G401.6 (cell line): ENCODE data around the gene MS4A4E.
"Not testable (repeated sequence)": the region's sequence is repeated elsewhere in the genome, so short reads cannot be mapped to it uniquely, and the experiment has no call there.

ENCODE experiments used
- FAIRE-seq: peaks from 2 replicates; lab custom pipeline; 2012; peaks lifted over from hg19 to GRCh38; lab: Jason Lieb, UNC

The MS4A4E gene

GRCh38 chr11:60170566-60170965 lies 72.4 kb downstream of the MS4A4E start:
- no peak for FAIRE-seq

- FAIRE-seq, result no peak
These were observed 73.5 kb downstream of the MS4A4E start for GRCh38 chr11:60169264-60169915.

- no peak for FAIRE-seq
These were observed 74.6 kb downstream of the MS4A4E start for GRCh38 chr11:60168306-60168705.

- no peak for FAIRE-seq
These were observed 77.0 kb downstream of the MS4A4E start for GRCh38 chr11:60165951-60166350.

- no peak for FAIRE-seq
These were observed 77.4 kb downstream of the MS4A4E start for GRCh38 chr11:60165538-60165937.

- no peak for FAIRE-seq
These were observed 78.3 kb downstream of the MS4A4E start for GRCh38 chr11:60164550-60165075.

GRCh38 chr11:60161766-60162165 lies 81.2 kb downstream of the MS4A4E start:
- no peak for FAIRE-seq

GRCh38 chr11:60161107-60161506 lies 81.8 kb downstream of the MS4A4E start:
- no peak for FAIRE-seq

- FAIRE-seq, result no peak
These were observed 83.1 kb downstream of the MS4A4E start for GRCh38 chr11:60159868-60160267.

GRCh38 chr11:60159284-60159683 lies 83.7 kb downstream of the MS4A4E start:
- FAIRE-seq, result no peak

- no peak for FAIRE-seq
These were observed 84.3 kb downstream of the MS4A4E start for GRCh38 chr11:60158636-60159035.

GRCh38 chr11:60155931-60156330 lies 87.0 kb downstream of the MS4A4E start:
- FAIRE-seq, result no peak

- not testable (repeated sequence) for FAIRE-seq
These were observed 90.2 kb downstream of the MS4A4E start for GRCh38 chr11:60152727-60153126.

- no peak for FAIRE-seq
These were observed 92.7 kb downstream of the MS4A4E start for GRCh38 chr11:60150279-60150678.
